Measurements from ENCODE around the gene FTHL17. TPM values are rescaled to one million over a fixed set of nuclear protein-coding genes. Genes with fewer than 3 reads are reported as not detected.
A peak's percentile ranks its signal among the peaks of the same experiment; 100 is the strongest.

FTHL17 gene
- total RNA-seq, 6 experiments from 2014 or later = not detected

DNA sequence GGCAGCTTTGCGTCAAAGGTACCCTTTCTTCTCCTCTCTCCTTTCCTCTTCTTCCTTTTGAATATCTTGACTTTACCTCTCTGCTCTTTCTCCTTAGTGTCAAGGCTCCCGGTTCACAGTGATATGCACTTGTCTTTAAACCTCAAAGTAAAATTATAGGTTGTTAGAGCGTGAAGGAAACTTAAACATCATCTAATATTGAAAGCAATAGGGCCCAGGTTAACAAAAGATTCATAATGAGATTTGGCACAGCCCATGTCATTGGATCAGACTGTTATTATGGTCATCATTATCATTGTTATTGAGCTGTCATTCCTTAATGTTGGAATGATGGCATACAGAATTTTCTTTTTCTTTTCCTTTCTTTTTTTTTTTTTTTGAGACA lies 32.5 kb downstream of the FTHL17 start:
- DNase-seq = no peak

GRCh38 chrX:31038575-31039326 lies 33.1 kb downstream of the FTHL17 start:
- peak; percentile 6 for DNase-seq
- H3K9me3 Mint-ChIP-seq = no peaks in the 10 kb centered on the region
- peaks cover 14% of the 10 kb centered on the region for H3K4me1 Mint-ChIP-seq (ENCODE audit: low read depth)
- H3K4me3 Mint-ChIP-seq = no peak overlapping the region
- no peak overlapping the region for H3K27ac Mint-ChIP-seq
- no peaks in the 10 kb centered on the region for H3K36me3 Mint-ChIP-seq (ENCODE audit: low read depth)
- peaks cover 3% of the 10 kb centered on the region; the same call in 1 of the 2 replicates for H3K27me3 Mint-ChIP-seq (ENCODE audit: insufficient read depth)
- TF ChIP-seq, protein P1, sequence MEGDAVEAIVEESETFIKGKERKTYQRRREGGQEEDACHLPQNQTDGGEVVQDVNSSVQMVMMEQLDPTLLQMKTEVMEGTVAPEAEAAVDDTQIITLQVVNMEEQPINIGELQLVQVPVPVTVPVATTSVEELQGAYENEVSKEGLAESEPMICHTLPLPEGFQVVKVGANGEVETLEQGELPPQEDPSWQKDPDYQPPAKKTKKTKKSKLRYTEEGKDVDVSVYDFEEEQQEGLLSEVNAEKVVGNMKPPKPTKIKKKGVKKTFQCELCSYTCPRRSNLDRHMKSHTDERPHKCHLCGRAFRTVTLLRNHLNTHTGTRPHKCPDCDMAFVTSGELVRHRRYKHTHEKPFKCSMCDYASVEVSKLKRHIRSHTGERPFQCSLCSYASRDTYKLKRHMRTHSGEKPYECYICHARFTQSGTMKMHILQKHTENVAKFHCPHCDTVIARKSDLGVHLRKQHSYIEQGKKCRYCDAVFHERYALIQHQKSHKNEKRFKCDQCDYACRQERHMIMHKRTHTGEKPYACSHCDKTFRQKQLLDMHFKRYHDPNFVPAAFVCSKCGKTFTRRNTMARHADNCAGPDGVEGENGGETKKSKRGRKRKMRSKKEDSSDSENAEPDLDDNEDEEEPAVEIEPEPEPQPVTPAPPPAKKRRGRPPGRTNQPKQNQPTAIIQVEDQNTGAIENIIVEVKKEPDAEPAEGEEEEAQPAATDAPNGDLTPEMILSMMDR (IDR thresholded peaks at IDR 0.05) = peak; percentile 73

More for the DNA sequence above, 32.5 kb downstream of the FTHL17 start:
- TF ChIP-seq, protein P1 (IDR thresholded peaks at IDR 0.05) = no peak
- Mint-ChIP-seq H3K36me3 (ENCODE audit: low read depth) (no peaks in the 10 kb centered on the region), H3K4me3 (no peak overlapping the region), H3K27ac (no peak overlapping the region), H3K27me3 (ENCODE audit: insufficient read depth) (peaks cover 3% of the 10 kb centered on the region; the same call in 1 of the 2 replicates), H3K4me1 (ENCODE audit: low read depth) (peaks cover 14% of the 10 kb centered on the region), H3K9me3 (no peaks in the 10 kb centered on the region)

GRCh38 chrX:31036895-31037294 lies 34.9 kb downstream of the FTHL17 start:
- Mint-ChIP-seq H3K9me3 (no peaks in the 10 kb centered on the region), H3K27ac (no peak overlapping the region; the same call in 1 of the 2 replicates), H3K4me3 (no peak overlapping the region), H3K27me3 (ENCODE audit: insufficient read depth) (peaks cover 4% of the 10 kb centered on the region), H3K36me3 (ENCODE audit: low read depth) (no peaks in the 10 kb centered on the region), H3K4me1 (ENCODE audit: low read depth) (peaks cover 14% of the 10 kb centered on the region)
- peak; percentile 53 for DNase-seq
- TF ChIP-seq, protein P1 (IDR thresholded peaks at IDR 0.05) = peak; percentile 76

DNA sequence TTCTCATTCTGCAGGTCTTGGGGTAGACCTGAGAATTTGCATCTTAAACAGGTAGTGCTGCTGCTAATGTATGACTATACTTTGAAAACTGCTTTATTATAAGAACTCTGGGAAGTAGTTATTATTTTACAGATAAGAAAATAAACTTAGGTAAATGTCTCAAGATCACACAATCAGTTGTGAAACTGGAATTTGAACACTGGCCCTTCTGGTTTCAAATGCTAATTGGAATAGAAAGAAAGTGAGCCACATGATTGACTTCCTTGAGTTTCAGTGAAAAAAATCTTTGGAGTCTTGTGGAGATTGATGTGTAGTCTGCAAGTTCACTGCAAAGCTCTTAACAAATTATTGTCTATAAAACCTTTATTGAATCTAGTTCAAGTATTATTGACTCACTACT lies 44.5 kb downstream of the FTHL17 start:
- Mint-ChIP-seq H3K4me1 (ENCODE audit: low read depth) (no peaks in the 10 kb centered on the region), H3K9me3 (no peaks in the 10 kb centered on the region), H3K27ac (no peak overlapping the region), H3K4me3 (no peak overlapping the region), H3K27me3 (ENCODE audit: insufficient read depth) (peaks cover 3% of the 10 kb centered on the region), H3K36me3 (ENCODE audit: low read depth) (no peaks in the 10 kb centered on the region)
- TF ChIP-seq, protein P1 (IDR thresholded peaks at IDR 0.05) = no peak
- no peak for DNase-seq

DNA sequence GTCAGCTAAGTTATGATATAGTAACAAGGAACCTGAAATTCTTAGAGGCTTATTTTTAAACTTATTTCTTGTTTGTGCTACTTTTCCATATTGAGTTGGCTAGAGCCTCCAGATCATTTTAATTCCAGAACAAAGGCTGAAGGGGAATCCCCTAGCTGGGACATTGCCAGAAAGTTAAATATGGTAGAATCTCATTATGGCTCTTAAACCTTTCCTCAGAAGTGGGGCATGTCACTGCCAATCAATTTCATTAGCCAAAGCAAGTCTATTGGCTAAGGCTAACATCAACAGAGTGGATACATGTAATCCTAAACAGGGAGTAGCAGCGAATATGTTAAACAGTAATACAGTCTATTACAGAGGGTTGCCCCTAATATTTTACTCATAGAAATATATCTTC lies 47.0 kb downstream of the FTHL17 start:
- no peak overlapping the region for H3K27ac Mint-ChIP-seq
- no peaks in the 10 kb centered on the region for H3K36me3 Mint-ChIP-seq (ENCODE audit: low read depth)

More for the DNA sequence above, 47.0 kb downstream of the FTHL17 start:
- Mint-ChIP-seq H3K4me3 (no peak overlapping the region), H3K27me3 (ENCODE audit: insufficient read depth) (peaks cover 2% of the 10 kb centered on the region; the same call in 1 of the 2 replicates), H3K4me1 (ENCODE audit: low read depth) (no peaks in the 10 kb centered on the region), H3K9me3 (no peaks in the 10 kb centered on the region)
- TF ChIP-seq, protein P1 (IDR thresholded peaks at IDR 0.05) = no peak
- no peak for DNase-seq

Data from HFFc6 (cell line).